ENCODE results near the gene SNX12. TPM values are rescaled to one million over a fixed set of nuclear protein-coding genes. Genes with fewer than 3 reads are reported as not detected.

Gene SNX12
- total RNA-seq, 1 experiment from 2014 or later: 43.7 TPM

DNA sequence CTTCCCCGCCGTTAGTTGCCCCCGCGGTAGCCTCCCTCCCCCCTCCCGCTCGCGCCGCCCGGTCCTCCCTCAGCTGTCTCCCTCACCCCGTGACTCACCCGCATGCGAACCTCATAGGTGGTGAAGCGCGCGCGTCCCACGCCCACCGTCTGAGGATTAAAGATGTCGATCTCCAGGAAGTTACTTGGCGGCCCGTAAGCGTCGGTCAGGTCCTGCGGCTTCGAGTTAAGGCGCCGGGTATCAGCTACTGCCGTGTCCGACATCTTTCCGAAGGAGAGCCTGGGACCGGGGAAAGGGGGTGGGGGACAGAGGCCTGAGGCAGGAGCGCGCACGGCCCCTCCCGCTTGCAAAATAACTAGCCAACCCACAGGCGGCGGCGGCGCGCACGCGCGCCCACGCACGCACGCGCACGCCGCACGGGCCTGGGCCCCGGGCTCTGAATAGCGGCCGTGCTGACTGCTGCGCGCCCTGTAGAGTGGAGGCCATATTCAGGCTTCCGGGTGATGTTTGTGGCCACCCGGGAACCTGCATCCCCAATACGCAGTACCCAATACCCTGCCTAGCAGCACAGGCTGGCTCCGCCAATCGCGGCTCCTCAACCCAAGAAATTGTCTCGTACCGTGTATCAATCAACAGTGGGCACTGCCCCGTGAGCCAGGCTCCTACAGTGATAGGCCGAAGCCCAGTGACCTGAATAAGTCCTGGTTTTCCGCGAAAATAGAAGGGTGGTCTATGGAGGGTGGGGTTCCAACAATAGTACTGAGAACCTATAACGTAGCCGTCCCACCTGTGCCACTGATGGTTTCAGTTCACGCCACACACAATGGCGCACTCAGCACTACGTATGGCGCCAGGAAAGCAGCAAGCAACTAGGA, at the start of gene SNX12 (continued):
- TF ChIP-seq, protein P1, sequence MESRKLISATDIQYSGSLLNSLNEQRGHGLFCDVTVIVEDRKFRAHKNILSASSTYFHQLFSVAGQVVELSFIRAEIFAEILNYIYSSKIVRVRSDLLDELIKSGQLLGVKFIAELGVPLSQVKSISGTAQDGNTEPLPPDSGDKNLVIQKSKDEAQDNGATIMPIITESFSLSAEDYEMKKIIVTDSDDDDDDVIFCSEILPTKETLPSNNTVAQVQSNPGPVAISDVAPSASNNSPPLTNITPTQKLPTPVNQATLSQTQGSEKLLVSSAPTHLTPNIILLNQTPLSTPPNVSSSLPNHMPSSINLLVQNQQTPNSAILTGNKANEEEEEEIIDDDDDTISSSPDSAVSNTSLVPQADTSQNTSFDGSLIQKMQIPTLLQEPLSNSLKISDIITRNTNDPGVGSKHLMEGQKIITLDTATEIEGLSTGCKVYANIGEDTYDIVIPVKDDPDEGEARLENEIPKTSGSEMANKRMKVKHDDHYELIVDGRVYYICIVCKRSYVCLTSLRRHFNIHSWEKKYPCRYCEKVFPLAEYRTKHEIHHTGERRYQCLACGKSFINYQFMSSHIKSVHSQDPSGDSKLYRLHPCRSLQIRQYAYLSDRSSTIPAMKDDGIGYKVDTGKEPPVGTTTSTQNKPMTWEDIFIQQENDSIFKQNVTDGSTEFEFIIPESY (IDR thresholded peaks at IDR 0.05; ENCODE audit: extremely low read depth, insufficient replicate concordance, low read length): no peak
- TF ChIP-seq CEBPB (IDR thresholded peaks at IDR 0.05; ENCODE audit: low read depth) (no peak), POLR2AphosphoS5 (IDR thresholded peaks at IDR 0.05; ENCODE audit: low read depth, low read length) (peak; percentile 69), ZFX (IDR thresholded peaks at IDR 0.05) (no peak), YY1 (IDR thresholded peaks at IDR 0.05; ENCODE audit: extremely low read depth, insufficient replicate concordance, low read depth, low read length) (peak; percentile 59), ELF1 (IDR thresholded peaks at IDR 0.05; ENCODE audit: borderline replicate concordance, low read depth) (peak; percentile 52)

DNA sequence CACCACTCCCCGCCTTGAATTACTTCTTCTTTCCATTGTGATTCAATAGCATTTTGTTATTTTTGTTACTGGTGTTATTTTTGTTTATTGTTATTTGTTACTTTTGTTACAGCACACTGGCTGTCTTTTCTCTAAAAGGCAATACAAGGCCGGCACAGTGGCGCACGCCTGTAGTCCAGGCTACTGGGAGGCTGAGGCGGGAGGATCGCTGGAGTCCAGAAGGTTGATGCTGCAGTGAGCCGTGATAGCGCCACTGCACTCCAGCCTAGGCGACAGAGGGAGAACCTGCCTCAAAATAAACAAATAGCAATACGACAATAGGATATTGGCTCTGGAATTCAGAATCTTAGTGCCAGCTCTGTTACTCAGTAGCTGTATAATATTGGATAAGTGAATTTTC, 49.2 kb upstream of the SNX12 start:
- Histone ChIP-seq H3K27ac (ENCODE audit: low read depth, low read length) (no peak overlapping the region), H2AFZ (ENCODE audit: low read depth, low read length, poor library complexity, severe bottlenecking) (no peak overlapping the region), H3K4me2 (ENCODE audit: low read length) (peak overlapping the region; percentile 82), H3K4me1 (ENCODE audit: control insufficient read depth in 1 of 2, insufficient read depth in 2 of 2, low read length in 2 of 2) (peaks cover 0 to 5% of the 10 kb centered on the region in 2 experiments; a peak in 1 of 4 replicates), H3K9me2 (ENCODE audit: insufficient read depth) (no peaks in the 10 kb centered on the region), H3K79me2 (ENCODE audit: insufficient read depth, low read length) (no peaks in the 10 kb centered on the region), H4K20me1 (ENCODE audit: insufficient read depth) (no peaks in the 10 kb centered on the region), H3K27me3 (ENCODE audit: insufficient read depth, low read length) (no peaks in the 10 kb centered on the region), H3K9me3 (ENCODE audit: control insufficient read depth in 1 of 2, insufficient read depth in 1 of 2, low read depth in 1 of 2, low read length in 2 of 2) (no peaks in the 10 kb centered on the region), H3K36me3 (ENCODE audit: control insufficient read depth in 1 of 2, insufficient read depth in 2 of 2, low read length in 2 of 2) (no peaks in the 10 kb centered on the region; a peak in 1 of 4 replicates), H3K9ac (ENCODE audit: low read length) (no peak overlapping the region), H3K4me3 (replicated peaks in 1 of 2; ENCODE audit: low read depth in 1 of 2, low read length in 2 of 2) (no peak overlapping the region; a peak in 1 of 4 replicates)
- CTCF ChIA-PET: no interaction called here
- no peak for TF ChIP-seq POLR2AphosphoS5 (IDR thresholded peaks at IDR 0.05; ENCODE audit: low read depth, low read length)
- TF ChIP-seq, protein P2, sequence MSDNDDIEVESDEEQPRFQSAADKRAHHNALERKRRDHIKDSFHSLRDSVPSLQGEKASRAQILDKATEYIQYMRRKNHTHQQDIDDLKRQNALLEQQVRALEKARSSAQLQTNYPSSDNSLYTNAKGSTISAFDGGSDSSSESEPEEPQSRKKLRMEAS (IDR thresholded peaks at IDR 0.05): no peak
- no peak for TF ChIP-seq SRF (IDR thresholded peaks at IDR 0.05; ENCODE audit: low read depth)
- ATAC-seq (no peak), DNase-seq (ENCODE audit: low read depth, low spot score) (no peak)
- RAD21 ChIA-PET (ENCODE audit: low non-redundant PET in 1 of 2, low total read pairs in 2 of 2, uncharacterized antibody in 2 of 2, unreplicated experiment in 2 of 2): no interaction called here
- intact Hi-C loops (cut with micrococcal nuclease): no loop called here
- POLR2A ChIA-PET: no interaction called here
- no TSS peak for BruUV-seq (replicated peaks)

Data from HCT116 (cell line).